ENCODE measurements around the gene A3GALT2.
"Not testable (repeated sequence)": the region's sequence is repeated elsewhere in the genome, so short reads cannot be mapped to it uniquely, and the experiment has no call there.

A3GALT2 gene

DNA sequence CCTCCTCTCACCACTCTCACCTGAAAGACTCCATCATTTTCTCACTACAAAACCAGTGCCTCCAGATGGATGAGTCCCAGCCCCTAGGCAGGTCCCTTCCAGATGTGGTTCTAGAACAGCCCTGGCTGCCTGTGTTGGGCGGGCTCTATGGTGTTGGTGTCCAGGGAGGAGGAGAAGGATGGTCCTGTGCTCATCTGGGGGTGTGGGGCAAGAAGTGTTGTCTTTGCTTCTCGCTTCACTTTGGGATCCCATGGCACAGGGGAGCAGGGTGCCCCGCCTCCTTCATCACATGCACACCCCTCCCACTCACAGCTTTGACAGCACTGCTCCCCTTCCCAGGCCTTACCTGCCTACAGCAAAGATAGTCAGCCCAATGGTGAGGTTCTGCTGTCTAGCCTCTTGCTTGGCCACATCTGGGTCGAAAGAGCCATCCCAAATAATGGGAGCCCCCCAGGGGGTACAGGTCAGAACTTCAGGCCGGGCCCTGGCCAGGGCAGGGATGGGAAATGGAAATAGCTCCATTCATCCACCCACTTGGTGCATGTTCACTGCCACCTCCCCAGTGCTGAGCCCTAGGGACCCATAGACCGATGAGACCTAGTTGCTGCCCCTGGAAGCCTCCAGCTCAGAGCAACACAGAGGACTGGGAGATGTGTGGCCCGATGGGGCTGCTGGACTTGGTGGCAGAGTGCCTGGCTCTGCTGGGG, 9.0 kb downstream of the A3GALT2 start:
- DNase-seq, result no peak

GRCh38 chr1:33310702-33311101, 10.2 kb downstream of the A3GALT2 start:
- no peak for DNase-seq

DNA sequence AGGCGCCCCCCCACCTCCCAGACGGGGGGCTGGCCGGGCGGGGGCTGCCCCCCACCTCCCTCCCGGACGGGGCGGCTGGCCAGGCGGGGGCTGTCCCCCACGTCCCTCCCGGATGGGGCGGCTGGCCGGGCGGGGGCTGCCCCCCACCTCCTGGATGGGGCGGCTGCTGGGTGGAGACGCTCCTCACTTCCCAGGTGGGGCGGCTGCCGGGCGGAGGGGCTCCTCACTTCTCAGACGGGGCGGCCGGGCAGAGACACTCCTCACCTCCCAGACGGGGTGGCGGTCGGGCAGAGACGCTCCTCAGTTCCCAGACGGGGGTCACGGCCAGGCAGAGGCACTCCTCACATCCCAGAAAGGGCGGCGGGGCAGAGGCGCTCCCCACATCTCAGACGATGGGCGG, 11.5 kb downstream of the A3GALT2 start:
- DNase-seq, result not testable (repeated sequence)

- no peak for DNase-seq
Observed at GRCh38 chr1:33307494-33307864, 13.4 kb downstream of the A3GALT2 start.

GRCh38 chr1:33306653-33307493, 14.0 kb downstream of the A3GALT2 start:
- peak; percentile 72 for DNase-seq

- DNase-seq, result peak; percentile 49
Observed at GRCh38 chr1:33305816-33306652, 14.9 kb downstream of the A3GALT2 start.

- DNase-seq, result no peak
Observed at GRCh38 chr1:33305016-33305415, 15.9 kb downstream of the A3GALT2 start.

DNA sequence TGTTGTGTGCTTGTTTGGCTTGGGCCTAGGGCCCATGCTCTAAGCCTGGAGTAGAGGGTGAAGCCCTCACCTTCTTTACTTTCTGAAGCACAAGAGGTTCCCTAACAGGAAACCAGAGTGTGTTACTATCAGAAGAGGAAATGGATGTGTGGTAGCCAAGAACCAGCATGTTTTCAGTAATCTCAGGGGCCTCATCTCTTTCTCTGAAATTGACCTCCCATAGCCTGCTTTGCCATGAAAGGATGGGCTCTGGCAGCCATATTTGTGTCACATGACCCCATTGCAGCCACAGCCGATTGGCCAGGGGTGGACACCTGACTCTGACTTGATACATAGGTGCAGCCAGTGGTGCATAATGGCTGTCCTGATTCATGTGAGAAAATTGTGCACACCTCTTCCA, 18.6 kb downstream of the A3GALT2 start:
- DNase-seq, result no peak

DNA sequence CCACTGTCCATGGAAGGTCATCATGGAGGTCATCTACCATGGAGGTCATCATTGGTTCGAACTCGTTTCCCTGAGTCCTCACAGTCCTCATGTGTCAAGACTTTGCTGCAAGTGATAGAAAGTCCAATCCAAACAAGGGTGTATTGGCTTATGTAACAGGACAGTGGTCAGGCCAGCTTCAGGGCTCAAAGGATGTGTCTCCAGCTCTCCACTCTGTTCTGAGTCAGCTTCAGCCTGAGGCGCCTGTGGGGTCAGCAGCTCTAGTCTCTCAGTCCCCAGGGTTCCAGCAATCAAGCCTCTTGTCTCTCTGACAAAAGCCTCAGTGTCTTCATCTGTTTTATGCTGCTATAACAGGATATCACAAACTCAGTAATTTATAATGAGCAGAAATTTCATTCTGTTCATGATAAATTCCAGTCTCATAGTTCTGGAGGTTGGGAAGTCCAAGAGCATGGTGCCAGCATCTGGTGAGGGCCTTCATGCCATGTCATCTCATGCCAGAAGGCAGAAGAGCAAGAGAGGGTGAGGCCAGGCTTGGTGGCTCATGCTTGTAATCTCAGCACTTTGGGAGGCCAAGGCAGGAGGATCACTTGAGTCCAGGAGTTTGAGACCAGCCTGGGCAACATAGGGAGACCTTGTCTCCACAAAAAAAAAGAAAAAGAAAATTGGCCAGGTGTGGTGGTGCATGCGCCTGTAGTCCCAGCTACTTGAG, 19.5 kb downstream of the A3GALT2 start:
- DNase-seq, result no peak

- peak; percentile 26 for DNase-seq
Observed at GRCh38 chr1:33300673-33301072, 20.2 kb downstream of the A3GALT2 start.

GRCh38 chr1:33299461-33300155, 21.3 kb downstream of the A3GALT2 start:
- DNase-seq, result no peak

DNA sequence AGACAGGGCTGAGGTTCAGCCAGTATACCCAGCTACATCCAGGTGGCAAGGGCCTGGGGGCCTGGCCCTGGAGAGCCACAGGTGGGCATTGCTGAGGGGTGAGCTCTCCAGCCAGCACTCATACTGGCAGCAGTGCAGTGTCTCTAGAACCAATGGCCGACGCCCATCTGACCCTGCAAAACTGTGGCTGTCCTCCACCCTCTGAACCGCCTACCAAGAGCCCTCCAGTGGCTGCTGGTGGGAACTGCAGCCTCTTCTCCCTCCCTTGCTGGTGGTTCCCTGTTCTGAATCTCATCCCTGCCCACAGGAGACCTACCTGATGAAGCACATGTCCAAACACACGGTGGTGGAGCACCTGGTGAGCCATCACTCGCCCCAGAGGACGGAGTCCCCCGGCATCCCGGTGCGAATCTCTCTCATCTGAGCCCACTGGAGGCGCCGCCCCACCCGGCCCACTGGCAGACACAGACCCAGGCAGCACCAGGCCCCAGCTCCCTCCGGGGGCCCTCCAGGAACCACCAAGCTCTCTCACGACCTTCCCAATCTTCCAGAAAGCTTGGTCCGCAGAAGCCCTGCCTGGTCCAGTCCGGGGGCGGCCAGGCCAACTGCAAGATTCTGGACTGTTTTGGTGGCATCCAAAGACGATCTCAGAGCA, 22.1 kb downstream of the A3GALT2 start:
- peak; percentile 77 for DNase-seq

- DNase-seq, result no peak
Observed at GRCh38 chr1:33297911-33298622, 22.8 kb downstream of the A3GALT2 start.

- DNase-seq, result no peak
Observed at GRCh38 chr1:33296824-33297223, 24.1 kb downstream of the A3GALT2 start.

DNA sequence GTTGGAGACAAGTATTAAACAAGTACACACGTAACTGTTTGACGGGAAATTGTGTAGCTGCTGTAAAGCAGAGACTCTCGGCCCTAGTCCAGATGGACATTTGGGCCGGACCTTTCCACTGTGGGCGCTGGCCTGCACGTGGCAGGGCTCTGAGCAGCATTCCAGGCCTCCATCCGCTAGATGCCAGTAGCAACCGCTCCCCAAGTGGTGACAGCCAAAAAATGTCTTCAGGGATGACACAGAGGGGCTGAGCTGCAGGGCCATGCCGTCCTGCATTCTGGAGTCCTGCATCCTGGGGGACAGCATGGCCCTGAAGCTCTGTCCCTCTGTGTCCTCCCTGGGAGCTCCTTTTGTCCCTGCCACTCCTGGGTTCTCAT, 24.8 kb downstream of the A3GALT2 start:
- DNase-seq, result no peak

GRCh38 chr1:33295450-33296081, 25.3 kb downstream of the A3GALT2 start:
- DNase-seq, result peak; percentile 96

- no peak for DNase-seq
Observed at GRCh38 chr1:33295023-33295422, 25.9 kb downstream of the A3GALT2 start.

DNA sequence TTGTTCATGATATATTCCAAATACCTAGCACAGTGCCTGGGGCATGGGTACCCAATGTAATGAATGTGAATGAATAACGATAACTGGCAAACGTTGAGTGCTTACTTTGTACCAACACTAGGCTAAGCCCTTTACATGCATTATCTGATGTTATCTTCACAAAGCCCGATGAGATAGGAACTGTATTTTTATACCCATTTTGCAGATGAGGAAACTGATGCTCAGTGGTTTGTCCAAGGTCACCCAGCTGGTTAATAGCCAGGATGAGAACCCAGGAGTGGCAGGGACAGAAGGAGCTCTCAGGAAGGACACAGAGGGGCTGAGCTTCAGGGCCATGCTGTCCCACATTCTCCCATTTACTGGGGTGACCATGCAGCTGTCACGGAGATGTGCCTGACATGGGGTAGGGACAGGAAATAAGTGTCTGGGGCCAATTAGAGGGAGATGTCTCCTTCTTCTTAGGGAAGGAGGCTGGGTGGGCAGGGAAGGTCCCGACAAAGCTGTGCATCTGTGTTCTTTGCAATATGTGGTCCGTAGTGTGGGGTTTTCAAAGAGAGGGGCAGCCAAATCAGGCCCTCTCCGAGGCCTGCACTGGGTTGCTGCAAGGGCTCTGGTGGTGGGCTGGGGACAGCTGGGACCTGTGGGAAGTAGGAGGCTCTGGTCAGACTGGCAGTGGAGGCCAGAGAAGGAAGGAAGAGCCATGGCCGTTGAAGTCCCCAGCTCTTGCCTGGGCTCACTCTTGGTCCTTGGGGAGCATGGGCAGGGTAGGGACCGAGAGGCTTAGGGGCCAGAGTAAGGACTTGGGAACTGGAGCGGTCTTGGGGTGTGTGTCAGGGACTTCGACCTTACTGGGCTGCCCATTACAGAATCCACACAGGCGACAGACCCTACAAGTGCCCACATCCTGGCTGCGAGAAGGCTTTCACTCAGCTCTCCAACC, 26.6 kb downstream of the A3GALT2 start:
- no peak for DNase-seq

GRCh38 chr1:33292726-33293340, 28.1 kb downstream of the A3GALT2 start:
- DNase-seq, result no peak

All from eye (tissue), 1 donor.